IPS-15b (cell line): ENCODE measurements around the gene GSG1L.

Source experiments
- H3K27me3 ChIP-seq: one replicate; pipeline ENCODE4 v1.6.1; 2013; ENCODE audit warnings: low read length; ENCODE audit not compliant: control insufficient read depth, insufficient read depth
- H3K36me3 ChIP-seq: one replicate; pipeline ENCODE4 v1.6.1; 2013; ENCODE audit warnings: low read length; ENCODE audit not compliant: control insufficient read depth, insufficient read depth
- H3K4me1 ChIP-seq: one replicate; pipeline ENCODE4 v1.6.1; 2013; ENCODE audit warnings: mild to moderate bottlenecking, low read length; ENCODE audit not compliant: control insufficient read depth, insufficient read depth
- H3K4me3 ChIP-seq: one replicate; pipeline ENCODE4 v1.5.1; 2013; ENCODE audit warnings: low read depth, low read length
- H3K9ac ChIP-seq: one replicate; pipeline ENCODE4 v1.6.1; 2013; ENCODE audit warnings: low read depth, mild to moderate bottlenecking, low read length
- H3K9me3 ChIP-seq: one replicate; pipeline ENCODE4 v1.6.1; 2013; ENCODE audit warnings: mild to moderate bottlenecking, low read length; ENCODE audit not compliant: control insufficient read depth, insufficient read depth

Gene GSG1L

DNA sequence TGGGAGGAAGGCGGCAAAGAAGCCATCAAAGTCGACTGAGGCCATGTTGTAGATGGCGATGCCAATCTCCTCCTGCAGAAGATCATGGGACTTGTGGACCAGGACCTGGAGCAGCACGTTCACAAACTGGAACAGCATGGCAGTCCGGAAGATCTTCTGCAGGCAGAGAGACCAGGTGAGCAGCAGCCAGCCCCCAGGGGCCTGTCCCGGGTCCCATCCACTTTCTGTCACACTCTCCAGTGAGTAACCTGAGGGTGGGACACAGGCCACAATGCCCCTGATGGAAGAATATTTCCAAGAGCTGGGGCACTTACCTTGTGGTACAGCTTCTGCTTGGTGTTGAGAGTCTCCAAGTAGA, 38.0 kb upstream of the GSG1L start:
- H3K4me3 ChIP-seq, result no peak overlapping the region

DNA sequence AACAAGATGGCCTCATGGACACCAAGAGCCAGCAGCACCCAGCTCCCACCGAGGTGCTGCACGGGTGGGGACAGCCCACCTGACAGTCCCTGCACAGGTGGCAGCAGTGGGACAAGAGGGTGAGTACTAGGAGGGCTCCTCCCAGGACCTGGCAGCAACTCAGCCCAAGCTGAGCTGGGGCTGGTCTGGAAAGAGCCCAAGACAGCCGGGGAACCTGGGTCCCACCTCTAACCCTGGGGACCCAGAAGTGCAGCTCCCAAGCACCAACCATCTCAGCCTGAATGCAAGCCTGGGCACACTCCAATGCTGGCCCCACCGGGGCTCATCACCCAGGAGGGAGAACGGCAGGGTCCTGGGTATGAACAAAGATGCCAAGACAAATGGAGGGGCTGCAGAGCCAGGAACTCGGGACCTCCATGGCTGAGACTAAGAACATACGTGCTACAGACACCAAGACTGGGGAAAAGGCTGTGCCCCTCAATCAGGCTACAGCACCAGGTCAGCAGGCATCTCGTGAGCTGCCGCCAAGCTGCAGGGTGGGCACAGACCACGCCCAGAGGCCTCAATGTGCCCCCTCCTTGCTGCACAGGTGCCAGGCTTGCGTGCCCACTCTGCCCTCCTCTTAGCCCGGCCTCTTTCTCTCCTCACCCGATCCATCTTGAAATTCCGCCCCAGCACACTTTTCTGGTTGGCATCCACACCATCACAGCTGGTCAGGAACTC, 37.5 kb upstream of the GSG1L start:
- Histone ChIP-seq H3K36me3 (peaks cover 70% of the 10 kb centered on the region), H3K9ac (no peak overlapping the region), H3K9me3 (no peaks in the 10 kb centered on the region), H3K4me3 (no peak overlapping the region), H3K4me1 (no peaks in the 10 kb centered on the region), H3K27me3 (no peaks in the 10 kb centered on the region)

More for the DNA sequence above, 38.0 kb upstream of the GSG1L start:
- H3K9ac ChIP-seq, result no peak overlapping the region
- H3K4me1 ChIP-seq, result no peaks in the 10 kb centered on the region
- no peaks in the 10 kb centered on the region for H3K9me3 ChIP-seq
- H3K36me3 ChIP-seq, result peaks cover 76% of the 10 kb centered on the region
- H3K27me3 ChIP-seq, result no peaks in the 10 kb centered on the region

DNA sequence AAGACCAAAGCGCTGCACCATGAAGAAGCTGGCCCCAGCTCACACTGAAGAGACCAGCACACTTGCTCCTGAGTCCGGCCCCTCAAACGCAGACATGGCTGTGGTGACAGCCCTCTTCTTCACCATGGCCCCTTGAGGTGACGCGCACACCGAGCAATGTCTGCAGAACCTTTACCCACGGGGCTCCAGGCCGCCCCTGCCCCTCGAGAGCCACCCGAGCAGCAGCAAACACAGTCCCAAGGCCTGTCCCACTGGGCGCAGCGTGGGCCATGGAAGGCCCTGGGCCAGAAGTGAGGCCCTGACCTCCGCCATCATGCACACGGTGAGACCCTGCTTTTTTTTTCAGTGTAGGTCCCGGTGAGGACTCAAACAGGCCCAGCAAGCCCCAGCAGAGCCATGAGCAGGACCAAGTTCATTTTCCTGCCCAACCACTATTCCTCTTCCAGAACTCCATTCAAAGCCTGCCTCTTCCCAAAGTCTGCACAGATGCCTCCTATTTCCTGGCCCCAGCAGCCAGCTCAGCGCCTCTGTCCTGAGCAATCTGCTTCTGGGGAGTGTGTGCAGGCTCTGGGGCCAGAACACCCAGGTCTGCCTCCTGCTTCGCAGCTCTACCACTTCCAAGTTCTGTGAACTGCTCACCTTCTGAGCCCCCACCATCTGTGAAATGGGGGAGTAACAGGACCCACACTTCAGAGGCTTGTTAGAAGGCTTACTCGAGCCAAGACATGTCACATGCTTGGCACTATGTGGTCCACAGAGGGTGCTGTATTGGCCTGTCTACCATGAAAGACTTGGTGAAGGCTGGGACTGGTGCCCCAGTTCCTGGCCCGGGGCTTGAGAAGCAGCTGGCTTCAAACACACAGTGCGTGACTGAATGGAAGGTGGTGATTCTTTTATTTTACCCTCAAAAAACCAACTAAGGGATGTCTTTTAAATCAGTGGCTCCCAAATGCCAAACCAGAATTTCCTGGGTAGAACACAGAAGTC, 35.7 kb upstream of the GSG1L start:
- no peaks in the 10 kb centered on the region for H3K27me3 ChIP-seq
- no peak overlapping the region for H3K4me3 ChIP-seq
- H3K9me3 ChIP-seq, result no peaks in the 10 kb centered on the region
- H3K4me1 ChIP-seq, result no peaks in the 10 kb centered on the region
- H3K36me3 ChIP-seq, result peaks cover 55% of the 10 kb centered on the region
- no peak overlapping the region for H3K9ac ChIP-seq

DNA sequence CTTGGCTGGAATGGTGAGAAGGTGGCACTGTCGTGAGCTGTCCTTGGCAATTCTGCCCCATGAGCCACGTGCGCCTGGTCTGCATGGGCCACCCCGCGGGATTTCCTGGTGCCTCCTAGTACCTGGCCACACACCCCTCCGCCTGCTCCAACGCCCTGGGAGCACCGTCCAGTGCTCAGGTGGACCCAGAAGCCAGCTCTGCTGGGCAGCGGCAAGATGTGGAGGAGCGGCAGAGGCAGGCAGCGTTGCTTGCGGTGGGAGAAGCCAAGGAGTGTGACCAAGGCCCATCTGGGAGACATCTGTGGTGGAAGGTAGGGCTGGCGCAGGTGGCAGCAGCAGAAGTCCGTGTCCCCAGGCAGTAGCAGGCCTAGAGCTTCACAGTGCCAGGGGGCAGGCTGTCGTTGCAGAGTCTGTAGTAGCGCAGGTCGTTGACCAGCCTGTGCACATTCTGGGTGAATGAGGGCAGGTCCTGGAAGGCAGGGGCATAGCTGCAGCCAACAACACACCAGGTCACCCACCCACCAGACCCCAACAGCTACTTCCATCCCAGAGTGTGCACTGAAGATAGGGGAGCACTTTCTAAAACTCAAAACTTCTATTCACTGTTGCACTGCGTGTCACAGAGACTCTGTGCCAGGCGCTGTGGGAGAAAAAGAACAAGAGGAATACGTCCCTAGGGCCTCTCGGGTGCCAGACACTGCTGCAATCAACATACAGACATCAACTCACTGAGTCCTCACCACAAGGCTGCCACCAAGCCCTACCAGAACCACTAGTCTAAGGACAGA, 34.9 kb upstream of the GSG1L start:
- Histone ChIP-seq H3K4me1 (peaks cover 8% of the 10 kb centered on the region), H3K9me3 (no peaks in the 10 kb centered on the region), H3K4me3 (no peak overlapping the region), H3K36me3 (peaks cover 46% of the 10 kb centered on the region), H3K9ac (no peak overlapping the region), H3K27me3 (no peaks in the 10 kb centered on the region)

DNA sequence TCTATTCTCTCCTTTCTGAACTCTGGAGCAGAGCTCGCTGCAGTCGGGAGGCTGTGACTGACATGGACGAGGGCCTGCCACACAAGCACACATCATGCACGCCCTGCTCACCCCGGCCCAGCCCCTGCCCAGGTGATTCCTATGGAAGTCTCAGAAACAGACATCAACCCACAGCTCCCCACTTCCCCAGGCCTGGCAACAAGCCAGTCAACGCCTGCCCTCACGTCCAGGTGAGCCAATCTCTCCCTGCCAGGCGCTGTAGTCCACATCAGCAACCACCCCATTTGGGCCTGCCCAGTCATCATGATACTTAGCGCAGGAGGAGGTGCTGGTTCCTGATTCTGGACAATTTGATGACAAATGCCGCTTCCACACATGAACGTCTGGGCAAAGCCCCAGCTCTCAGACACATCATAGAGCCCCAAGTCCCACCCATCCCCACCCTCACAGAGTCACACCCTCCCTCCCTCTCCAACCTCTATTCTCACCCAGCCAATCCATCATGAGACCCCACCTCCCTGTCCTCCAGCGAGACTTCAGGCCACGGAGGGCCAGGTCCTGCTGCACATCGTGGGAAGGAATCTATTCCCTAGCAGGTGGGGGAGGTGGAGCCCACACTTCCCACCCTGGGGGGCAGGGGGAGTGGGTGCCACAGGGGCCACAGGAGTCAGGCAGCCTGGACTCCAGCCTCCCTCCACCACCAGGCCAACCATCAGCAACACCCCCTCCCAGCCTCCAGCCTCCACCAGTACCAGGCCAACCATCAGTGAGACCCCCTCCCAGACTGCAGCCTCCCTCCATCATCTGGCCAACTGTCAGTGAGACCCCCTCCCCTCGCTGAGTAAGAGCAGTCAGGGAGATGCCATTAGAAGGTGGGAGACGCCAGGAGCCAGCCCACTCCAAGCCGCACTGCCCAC, 33.7 kb upstream of the GSG1L start:
- Histone ChIP-seq H3K27me3 (no peaks in the 10 kb centered on the region), H3K36me3 (peaks cover 36% of the 10 kb centered on the region), H3K4me3 (no peak overlapping the region), H3K4me1 (peaks cover 8% of the 10 kb centered on the region), H3K9ac (no peak overlapping the region), H3K9me3 (no peaks in the 10 kb centered on the region)

DNA sequence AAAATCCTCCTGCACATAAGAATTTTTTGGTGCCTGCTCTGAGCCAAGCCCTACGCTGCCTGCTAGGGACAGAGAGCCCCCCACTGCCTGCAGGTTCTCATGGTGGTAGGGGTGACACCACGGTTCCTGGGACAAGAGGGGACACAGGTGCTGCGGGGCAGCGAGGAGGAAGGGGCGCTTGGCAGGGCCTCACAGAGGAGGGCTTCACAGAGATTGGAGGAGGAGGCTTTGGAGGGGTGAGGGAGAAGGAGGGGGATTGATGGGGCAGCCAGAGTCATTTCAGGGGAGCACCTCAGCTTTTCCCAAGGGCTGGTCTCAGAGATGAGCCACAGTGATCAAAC, 29.8 kb upstream of the GSG1L start:
- H3K4me3 ChIP-seq, result no peak overlapping the region
- H3K9me3 ChIP-seq, result no peaks in the 10 kb centered on the region
- peaks cover 8% of the 10 kb centered on the region for H3K36me3 ChIP-seq
- H3K27me3 ChIP-seq, result no peaks in the 10 kb centered on the region
- H3K4me1 ChIP-seq, result peaks cover 18% of the 10 kb centered on the region
- H3K9ac ChIP-seq, result peak overlapping the region; percentile 47

DNA sequence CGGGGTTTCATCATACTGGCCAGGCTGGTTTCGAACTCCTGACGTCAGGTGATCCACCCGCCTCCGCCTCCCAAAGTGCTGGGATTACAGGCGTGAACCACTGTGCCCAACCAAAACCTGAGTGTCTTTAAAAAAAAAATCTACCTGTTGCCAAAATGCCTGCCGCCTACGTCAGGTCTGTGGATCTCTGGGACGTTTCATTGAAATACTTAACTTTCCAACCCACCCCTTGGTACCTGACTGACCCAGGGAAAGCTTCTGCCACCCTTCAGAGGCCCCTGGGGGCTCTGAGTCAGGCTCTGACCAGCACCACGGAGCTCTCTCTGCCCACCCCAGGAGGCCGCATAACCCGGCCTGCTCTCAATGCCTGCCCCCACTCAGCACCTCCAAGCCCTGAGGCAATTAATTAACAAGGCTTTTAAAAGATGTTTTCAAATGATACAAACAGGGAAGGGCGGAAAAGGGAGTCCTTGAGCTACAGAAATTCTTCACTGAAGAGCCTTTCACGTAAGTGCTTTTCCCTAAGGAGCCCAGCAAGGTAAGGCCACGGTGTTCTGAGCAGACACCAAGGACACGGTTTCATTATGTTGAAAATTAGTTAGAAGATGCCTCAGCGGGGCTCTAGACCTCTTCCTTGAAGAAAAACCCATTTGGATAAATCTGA, 29.3 kb upstream of the GSG1L start:
- Histone ChIP-seq H3K36me3 (peaks cover 3% of the 10 kb centered on the region), H3K27me3 (no peaks in the 10 kb centered on the region), H3K4me3 (no peak overlapping the region), H3K9ac (peak overlapping the region; percentile 47), H3K9me3 (no peaks in the 10 kb centered on the region), H3K4me1 (peaks cover 18% of the 10 kb centered on the region)

DNA sequence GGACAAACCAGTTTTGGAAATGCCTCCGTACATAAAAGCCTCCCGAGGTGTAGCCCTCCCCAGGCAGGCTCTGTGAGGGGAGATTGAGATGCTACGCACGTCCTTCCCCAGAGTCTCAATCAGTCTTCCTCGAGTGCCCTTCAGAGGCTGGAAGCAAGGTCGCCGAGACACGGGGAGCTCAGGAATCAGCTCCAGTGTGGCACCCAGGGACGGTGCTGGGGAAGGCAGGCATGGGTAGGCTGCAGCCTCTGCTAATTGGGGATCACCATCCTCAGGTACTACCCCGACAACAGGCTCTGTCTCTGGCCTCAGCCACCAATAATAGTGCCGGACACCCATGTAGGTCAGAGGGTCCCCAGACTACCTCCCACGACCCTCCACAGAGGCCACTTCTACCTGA, 28.1 kb upstream of the GSG1L start:
- H3K9me3 ChIP-seq, result no peaks in the 10 kb centered on the region
- no peaks in the 10 kb centered on the region for H3K27me3 ChIP-seq
- H3K36me3 ChIP-seq, result no peaks in the 10 kb centered on the region
- no peak overlapping the region for H3K4me3 ChIP-seq
- H3K4me1 ChIP-seq, result peaks cover 18% of the 10 kb centered on the region
- H3K9ac ChIP-seq, result peak overlapping the region; percentile 37

DNA sequence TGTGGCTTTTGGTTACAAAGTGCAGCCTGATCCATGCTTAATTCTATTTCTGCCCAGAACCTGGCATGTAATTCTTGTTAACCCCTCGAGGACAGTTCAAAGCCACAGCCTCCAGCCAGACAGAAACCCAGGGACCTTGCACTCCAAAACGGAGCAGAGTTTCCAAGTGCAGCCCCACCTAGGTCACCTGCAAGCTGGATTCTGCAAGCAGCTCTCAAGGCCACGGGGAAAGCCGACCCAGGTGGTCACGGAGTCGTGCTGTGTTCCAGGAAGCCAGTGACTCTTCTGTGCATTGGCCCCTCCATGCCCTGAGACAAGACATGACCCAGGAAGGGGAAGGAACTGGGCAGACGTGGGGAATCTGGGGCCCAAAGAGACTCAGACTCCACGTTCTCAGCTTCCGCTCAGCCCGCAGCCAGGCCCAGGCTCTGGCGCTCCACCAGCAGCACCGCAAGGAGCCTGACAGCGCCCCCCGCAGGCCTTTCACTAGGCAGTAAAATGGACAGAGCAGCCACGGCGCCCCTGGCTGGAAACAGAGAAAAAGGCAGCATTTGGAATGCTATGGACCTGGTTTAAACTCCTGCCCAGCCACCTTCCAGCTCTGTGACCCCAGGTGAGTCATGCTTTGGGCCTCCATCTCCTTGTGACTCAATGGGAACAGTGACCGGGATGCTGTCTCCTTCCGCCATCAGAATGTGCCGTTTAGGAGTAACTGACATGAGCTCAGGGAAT, 27.3 kb upstream of the GSG1L start:
- no peaks in the 10 kb centered on the region for H3K9me3 ChIP-seq
- H3K4me3 ChIP-seq, result no peak overlapping the region
- H3K36me3 ChIP-seq, result no peaks in the 10 kb centered on the region
- H3K27me3 ChIP-seq, result no peaks in the 10 kb centered on the region
- H3K4me1 ChIP-seq, result peaks cover 18% of the 10 kb centered on the region
- H3K9ac ChIP-seq, result peak overlapping the region; percentile 28

DNA sequence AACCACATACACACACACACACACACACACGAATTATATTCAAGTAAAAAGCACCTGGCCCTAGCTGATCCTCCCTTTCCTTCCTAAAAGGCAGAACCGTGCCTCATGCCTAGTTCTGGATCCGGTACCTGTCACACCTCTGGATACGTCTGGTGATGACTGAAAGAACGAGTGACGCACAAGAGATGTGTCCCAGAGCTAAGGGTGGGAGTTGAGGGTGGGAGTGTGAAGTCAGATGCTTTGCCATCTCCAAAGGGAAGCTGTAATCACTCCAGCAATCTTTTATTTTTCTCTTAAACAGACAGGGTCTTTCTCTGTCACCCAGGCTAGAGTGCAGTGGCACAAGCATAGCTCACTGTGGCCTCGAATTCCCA, 26.5 kb upstream of the GSG1L start:
- Histone ChIP-seq H3K9ac (no peak overlapping the region), H3K36me3 (no peaks in the 10 kb centered on the region), H3K4me3 (no peak overlapping the region), H3K27me3 (no peaks in the 10 kb centered on the region), H3K4me1 (peaks cover 18% of the 10 kb centered on the region), H3K9me3 (no peaks in the 10 kb centered on the region)
